HepG2 (cell line): ENCODE data around the gene GLYATL1B. TPM values are rescaled to one million over a fixed set of nuclear protein-coding genes. Genes with fewer than 3 reads are reported as not detected.
A peak's percentile ranks its signal among the peaks of the same experiment; 100 is the strongest.

Experiments used
- ATF1 ChIP-seq: IDR thresholded peaks from 2 replicates; pipeline ENCODE4 v1.6.1; 2016; ENCODE audit warnings: mild to moderate bottlenecking, control low read depth
- BCL6 ChIP-seq: IDR thresholded peaks from 2 replicates; pipeline ENCODE4 v1.6.1; 2016; ENCODE audit warnings: missing genetic modification reagents, missing compliant biosample characterization
- CEBPB ChIP-seq: IDR thresholded peaks from 2 replicates; pipeline ENCODE4 v1.6.1; 2011; ENCODE audit warnings: low read depth, low read length, improper control_type of control experiment, borderline replicate concordance
- DNMT1 ChIP-seq: sonication (generic); formaldehyde crosslinking; IDR thresholded peaks from 2 replicates; pipeline ENCODE4 v1.5.1; 2020; ENCODE audit warnings: mild to moderate bottlenecking, missing genetic modification reagents
- EEA1 ChIP-seq: sonication (generic); formaldehyde crosslinking; IDR thresholded peaks from 2 replicates; pipeline ENCODE4 v1.5.1; 2020; ENCODE audit warnings: mild to moderate bottlenecking, missing genetic modification reagents, borderline replicate concordance
- FIP1L1 ChIP-seq: fragments of 200-400 bp; formaldehyde crosslinking; IDR thresholded peaks from 2 replicates; pipeline ENCODE4 v1.6.1; 2018; ENCODE audit warnings: low read depth, mild to moderate bottlenecking, low read length, moderate library complexity, borderline replicate concordance; ENCODE audit not compliant: insufficient read depth
- HINFP ChIP-seq: sonication (generic); formaldehyde crosslinking; IDR thresholded peaks from 2 replicates; pipeline ENCODE4 v1.4.0; 2020; ENCODE audit warnings: low read depth, mild to moderate bottlenecking, missing genetic modification reagents
- KDM2A ChIP-seq: sonication (generic); formaldehyde crosslinking; IDR thresholded peaks from 2 replicates; pipeline ENCODE4 v1.4.0; 2020; ENCODE audit warnings: low read depth, missing genetic modification reagents, borderline replicate concordance
- NR0B2 ChIP-seq: sonication (generic); formaldehyde crosslinking; IDR thresholded peaks from 2 replicates; pipeline ENCODE4 v1.4.0; 2020; ENCODE audit warnings: mild to moderate bottlenecking, missing genetic modification reagents
- TEAD2 ChIP-seq: sonication (generic); formaldehyde crosslinking; IDR thresholded peaks from 2 replicates; pipeline ENCODE4 v1.9.0; 2021; ENCODE audit warnings: missing genetic modification reagents
- USF2 ChIP-seq, 2 experiments: sonication (generic) in 1 of 2; formaldehyde crosslinking in 1 of 2; IDR thresholded peaks; 2 replicates each; pipeline versions ENCODE4 v1.5.1 to v1.6.1; 2011 to 2020; ENCODE audit warnings: borderline replicate concordance in 1 of 2, low read depth in 1 of 2, low read length in 1 of 2, mild to moderate bottlenecking in 1 of 2, missing genetic modification reagents in 1 of 2, moderate library complexity in 1 of 2
- ZFP36L1 ChIP-seq: sonication (generic); formaldehyde crosslinking; IDR thresholded peaks from 2 replicates; pipeline ENCODE4 v1.8.0; 2022; ENCODE audit warnings: mild to moderate bottlenecking, missing genetic modification reagents, moderate library complexity
- ZMYM3 ChIP-seq: sonication (generic); formaldehyde crosslinking; IDR thresholded peaks from 2 replicates; pipeline ENCODE4 v1.5.1; 2020; ENCODE audit warnings: mild to moderate bottlenecking, missing genetic modification reagents
- ZNF331 ChIP-seq: sonication (generic); formaldehyde crosslinking; IDR thresholded peaks from 2 replicates; pipeline ENCODE4 v1.4.0; 2020; ENCODE audit warnings: missing genetic modification reagents
- ZNF367 ChIP-seq: sonication (generic); formaldehyde crosslinking; IDR thresholded peaks from 2 replicates; pipeline ENCODE4 v1.4.0; 2020; ENCODE audit warnings: missing genetic modification reagents, borderline replicate concordance
- ZNF414 ChIP-seq: sonication (generic); formaldehyde crosslinking; IDR thresholded peaks from 2 replicates; pipeline ENCODE4 v1.5.0; 2020; ENCODE audit warnings: missing genetic modification reagents
- ZNF501 ChIP-seq: sonication (generic); formaldehyde crosslinking; IDR thresholded peaks from 2 replicates; pipeline ENCODE4 v1.5.1; 2020; ENCODE audit warnings: mild to moderate bottlenecking, moderate library complexity, missing genetic modification reagents
- ZNF513 ChIP-seq: sonication (generic); formaldehyde crosslinking; conservative IDR thresholded peaks from 2 replicates; pipeline ENCODE4 v1.5.0; 2020; ENCODE audit warnings: missing genetic modification reagents
- ZNF564 ChIP-seq: sonication (generic); formaldehyde crosslinking; IDR thresholded peaks from 2 replicates; pipeline ENCODE4 v1.8.1; 2023; ENCODE audit warnings: mild to moderate bottlenecking, missing genetic modification reagents
- ZNF776 ChIP-seq: sonication (generic); formaldehyde crosslinking; IDR thresholded peaks from 2 replicates; pipeline ENCODE4 v1.4.0; 2020; ENCODE audit warnings: mild to moderate bottlenecking, missing genetic modification reagents
- ZNF878 ChIP-seq: sonication (generic); formaldehyde crosslinking; IDR thresholded peaks from 2 replicates; pipeline ENCODE4 v1.8.1; 2023; ENCODE audit warnings: mild to moderate bottlenecking, missing genetic modification reagents, moderate library complexity
- polyA plus RNA-seq, 8 experiments: library from polyadenylated mRNA; depleted of rRNA in 3 of 8; stranded (reverse) in 7 of 8; unstranded in 1 of 8; fragments of >200 nt; fragmentation: Illumina TruSeq in 4 of 8; extraction: Trizol in 4 of 8; gene quantifications; 2 replicates each; pipeline versions ENCODE4 v1.2.1 to v1.2.3, GENCODE V29; 2011 to 2016; ENCODE audit warnings: low read depth in 4 of 8, missing spikeins in 1 of 8, mixed read lengths in 1 of 8; ENCODE audit not compliant: insufficient read depth in 1 of 8
- total RNA-seq, 5 experiments: library from RNA; depleted of rRNA; stranded (reverse); fragments of >200 nt; fragmentation: Illumina TruSeq; extraction: Trizol; gene quantifications; 2 replicates each; pipeline ENCODE4 v1.2.3, GENCODE V29; 2016; ENCODE audit warnings: low read depth in 1 of 5

The GLYATL1B gene
- total and polyA plus RNA-seq, 2 of the 13 experiments (the other 11 are each of a cell fraction or from before 2014, with no cell fraction given) = not detected

GRCh38 chr11:59142530-59143507 lies 56.7 kb downstream of the GLYATL1B start, which contains the start of gene FAM111A (continued):
- TF ChIP-seq NR0B2 (CRISPR knock-in tag) (no peak), EEA1 (CRISPR knock-in tag) (0 out of 2 replicates have a peak, but pooled peaks have one; percentile 41), FIP1L1 (no peak), BCL6 (CRISPR knock-in tag) (no peak), ZNF564 (CRISPR knock-in tag) (0 out of 2 replicates have a peak, but pooled peaks have one; percentile 42), ZNF501 (CRISPR knock-in tag) (peak; percentile 94), ZNF776 (CRISPR knock-in tag) (peak; percentile 64; the same call in 1 of the 2 replicates), ZMYM3 (0 out of 2 replicates have a peak, but pooled peaks have one; percentile 24), ZNF367 (CRISPR knock-in tag) (no peak), CEBPB (no peak), TEAD2 (CRISPR knock-in tag) (0 out of 2 replicates have a peak, but pooled peaks have one; percentile 30), DNMT1 (0 out of 2 replicates have a peak, but pooled peaks have one; percentile 13), ZFP36L1 (no peak), ZNF513 (CRISPR knock-in tag) (no peak), USF2 (IDR thresholded peaks at IDR 0.05; ENCODE audit: low read depth, low read length) (0 out of 2 replicates have a peak, but pooled peaks have one; percentile 18), USF2 (CRISPR knock-in tag; IDR thresholded peaks at IDR 0.05; ENCODE audit: borderline replicate concordance) (no peak), ZNF331 (peak; percentile 10; the same call in 1 of the 2 replicates), ZNF414 (CRISPR knock-in tag) (peak; percentile 74; the same call in 1 of the 2 replicates), HINFP (CRISPR knock-in tag) (no peak), KDM2A (peak; percentile 57), ATF1 (CRISPR knock-in tag) (no peak), ZNF878 (CRISPR knock-in tag) (0 out of 2 replicates have a peak, but pooled peaks have one; percentile 50)
